ENCODE measurements around the gene DST.

DST gene

DNA sequence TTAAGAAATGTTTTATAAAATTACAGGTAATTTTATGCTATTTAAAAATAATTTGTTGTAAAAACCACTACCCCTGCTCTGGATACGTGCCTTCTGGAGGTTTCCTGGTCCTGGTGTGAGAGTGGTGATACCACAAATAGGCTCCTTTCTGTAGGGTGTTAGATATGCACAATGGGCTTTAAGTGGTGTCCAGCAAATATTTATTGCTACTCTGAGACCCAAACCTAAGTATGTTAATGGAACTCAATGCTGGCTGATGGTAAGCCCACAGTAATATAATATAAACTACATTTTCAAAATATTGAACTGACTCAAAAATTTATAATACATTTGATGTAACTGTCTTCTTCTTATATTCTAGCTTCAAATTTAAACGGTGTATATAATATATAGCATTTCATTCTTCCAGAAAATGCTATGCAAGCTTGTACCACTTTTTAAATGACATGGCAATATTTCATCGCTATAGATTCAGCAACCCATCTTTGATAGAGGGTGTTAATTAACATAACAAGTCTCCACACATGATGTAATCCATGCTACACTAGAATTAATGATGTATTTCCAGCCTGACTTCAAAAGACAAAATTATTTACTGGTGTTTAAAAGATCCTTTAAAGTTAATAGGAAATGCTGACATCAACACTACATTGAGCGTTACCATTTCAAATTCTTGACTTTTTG lies 161.9 kb downstream of the DST start:
- H3K4me1 ChIP-seq (ENCODE audit: insufficient read depth, low read length, severe bottlenecking), result no peaks in the 10 kb centered on the region
- no peaks in the 10 kb centered on the region for H3K9me3 ChIP-seq (ENCODE audit: low read length)
- H3K36me3 ChIP-seq (ENCODE audit: insufficient read depth, low read length), result no peaks in the 10 kb centered on the region
- no peaks in the 10 kb centered on the region for H3K9me2 ChIP-seq (ENCODE audit: low read depth, low read length)
- no peak overlapping the region for H3K4me3 ChIP-seq (ENCODE audit: low read depth, low read length, poor library complexity, severe bottlenecking)
- H3K4me2 ChIP-seq (ENCODE audit: low read length), result no peak overlapping the region
- H2AFZ ChIP-seq (ENCODE audit: low read length), result no peak overlapping the region
- H4K20me1 ChIP-seq (ENCODE audit: insufficient read depth, low read length), result no peaks in the 10 kb centered on the region
- TF ChIP-seq, protein P1, sequence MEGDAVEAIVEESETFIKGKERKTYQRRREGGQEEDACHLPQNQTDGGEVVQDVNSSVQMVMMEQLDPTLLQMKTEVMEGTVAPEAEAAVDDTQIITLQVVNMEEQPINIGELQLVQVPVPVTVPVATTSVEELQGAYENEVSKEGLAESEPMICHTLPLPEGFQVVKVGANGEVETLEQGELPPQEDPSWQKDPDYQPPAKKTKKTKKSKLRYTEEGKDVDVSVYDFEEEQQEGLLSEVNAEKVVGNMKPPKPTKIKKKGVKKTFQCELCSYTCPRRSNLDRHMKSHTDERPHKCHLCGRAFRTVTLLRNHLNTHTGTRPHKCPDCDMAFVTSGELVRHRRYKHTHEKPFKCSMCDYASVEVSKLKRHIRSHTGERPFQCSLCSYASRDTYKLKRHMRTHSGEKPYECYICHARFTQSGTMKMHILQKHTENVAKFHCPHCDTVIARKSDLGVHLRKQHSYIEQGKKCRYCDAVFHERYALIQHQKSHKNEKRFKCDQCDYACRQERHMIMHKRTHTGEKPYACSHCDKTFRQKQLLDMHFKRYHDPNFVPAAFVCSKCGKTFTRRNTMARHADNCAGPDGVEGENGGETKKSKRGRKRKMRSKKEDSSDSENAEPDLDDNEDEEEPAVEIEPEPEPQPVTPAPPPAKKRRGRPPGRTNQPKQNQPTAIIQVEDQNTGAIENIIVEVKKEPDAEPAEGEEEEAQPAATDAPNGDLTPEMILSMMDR (IDR thresholded peaks at IDR 0.05; ENCODE audit: low read length), result no peak
- TF ChIP-seq EZH2 (IDR thresholded peaks at IDR 0.05; ENCODE audit: borderline replicate concordance, low read length), result no peak
- H3K79me2 ChIP-seq (ENCODE audit: insufficient read depth, low read length), result no peaks in the 10 kb centered on the region
- H3K9ac ChIP-seq (ENCODE audit: low read length), result no peak overlapping the region
- no peaks in the 10 kb centered on the region for H3F3A ChIP-seq (ENCODE audit: insufficient read depth, low read length)
- no peak overlapping the region for H3K27ac ChIP-seq (ENCODE audit: low read depth, low read length, poor library complexity, severe bottlenecking)
- no peaks in the 10 kb centered on the region for H3K27me3 ChIP-seq (ENCODE audit: insufficient read depth, low read length)

DNA sequence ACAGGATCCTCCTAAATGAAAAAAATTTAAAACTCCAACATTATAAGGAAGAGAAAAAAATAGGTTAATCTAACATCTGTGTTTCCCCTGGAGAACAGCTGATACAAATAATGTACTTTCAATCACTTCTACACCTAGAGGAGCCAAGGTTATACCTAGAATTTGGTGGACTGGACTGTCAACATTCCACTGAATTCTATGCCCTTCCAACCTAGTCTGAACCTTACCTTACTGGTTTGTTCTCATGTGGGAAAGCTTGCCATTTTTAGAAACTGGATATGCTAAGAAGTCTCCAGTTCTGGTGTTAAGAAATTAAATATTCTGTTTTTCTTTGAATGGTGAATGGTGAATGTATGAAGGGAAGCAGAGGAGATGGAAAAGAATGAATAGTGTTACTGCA lies 162.4 kb downstream of the DST start:
- H3K4me3 ChIP-seq (ENCODE audit: low read depth, low read length, poor library complexity, severe bottlenecking), result no peak overlapping the region
- no peaks in the 10 kb centered on the region for H3K36me3 ChIP-seq (ENCODE audit: insufficient read depth, low read length)
- H3K79me2 ChIP-seq (ENCODE audit: insufficient read depth, low read length), result no peaks in the 10 kb centered on the region
- H3K4me2 ChIP-seq (ENCODE audit: low read length), result no peak overlapping the region
- H3K9me3 ChIP-seq (ENCODE audit: low read length), result no peaks in the 10 kb centered on the region
- H2AFZ ChIP-seq (ENCODE audit: low read length), result no peak overlapping the region
- no peaks in the 10 kb centered on the region for H3K9me2 ChIP-seq (ENCODE audit: low read depth, low read length)
- no peak overlapping the region for H3K27ac ChIP-seq (ENCODE audit: low read depth, low read length, poor library complexity, severe bottlenecking)
- H3K4me1 ChIP-seq (ENCODE audit: insufficient read depth, low read length, severe bottlenecking), result no peaks in the 10 kb centered on the region
- no peak overlapping the region for H3K9ac ChIP-seq (ENCODE audit: low read length)
- H3K27me3 ChIP-seq (ENCODE audit: insufficient read depth, low read length), result no peaks in the 10 kb centered on the region
- no peaks in the 10 kb centered on the region for H3F3A ChIP-seq (ENCODE audit: insufficient read depth, low read length)
- no peak for TF ChIP-seq EZH2 (IDR thresholded peaks at IDR 0.05; ENCODE audit: borderline replicate concordance, low read length)
- TF ChIP-seq, protein P1 (IDR thresholded peaks at IDR 0.05; ENCODE audit: low read length), result no peak
- H4K20me1 ChIP-seq (ENCODE audit: insufficient read depth, low read length), result no peaks in the 10 kb centered on the region

DNA sequence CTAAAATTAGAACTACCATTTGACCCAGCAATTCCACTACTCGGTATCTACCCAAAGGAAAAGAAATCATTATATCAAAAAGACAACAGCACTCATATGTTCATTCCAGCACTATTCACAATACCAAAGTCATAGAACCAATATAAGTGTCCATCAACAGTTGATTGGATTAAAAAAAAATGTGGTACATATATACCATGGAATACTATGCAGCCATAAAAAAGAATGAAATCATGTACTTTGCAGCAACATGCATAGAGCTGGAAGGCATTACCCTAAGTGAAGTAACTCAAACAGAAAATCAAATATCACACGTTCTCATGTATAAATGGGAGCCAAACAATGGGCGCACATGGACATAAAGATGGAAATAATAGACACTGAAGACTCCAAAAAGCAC lies 163.3 kb downstream of the DST start:
- TF ChIP-seq, protein P1 (IDR thresholded peaks at IDR 0.05; ENCODE audit: low read length), result no peak
- no peak for TF ChIP-seq EZH2 (IDR thresholded peaks at IDR 0.05; ENCODE audit: borderline replicate concordance, low read length)
- H3K9me2 ChIP-seq (ENCODE audit: low read depth, low read length), result no peaks in the 10 kb centered on the region
- no peaks in the 10 kb centered on the region for H3K79me2 ChIP-seq (ENCODE audit: insufficient read depth, low read length)
- H3K4me2 ChIP-seq (ENCODE audit: low read length), result no peak overlapping the region
- H3K4me1 ChIP-seq (ENCODE audit: insufficient read depth, low read length, severe bottlenecking), result no peaks in the 10 kb centered on the region
- H3K36me3 ChIP-seq (ENCODE audit: insufficient read depth, low read length), result no peaks in the 10 kb centered on the region
- no peaks in the 10 kb centered on the region for H4K20me1 ChIP-seq (ENCODE audit: insufficient read depth, low read length)
- H3K9ac ChIP-seq (ENCODE audit: low read length), result no peak overlapping the region
- H3K4me3 ChIP-seq (ENCODE audit: low read depth, low read length, poor library complexity, severe bottlenecking), result no peak overlapping the region
- no peaks in the 10 kb centered on the region for H3K27me3 ChIP-seq (ENCODE audit: insufficient read depth, low read length)
- no peaks in the 10 kb centered on the region for H3F3A ChIP-seq (ENCODE audit: insufficient read depth, low read length)
- H2AFZ ChIP-seq (ENCODE audit: low read length), result no peak overlapping the region
- H3K27ac ChIP-seq (ENCODE audit: low read depth, low read length, poor library complexity, severe bottlenecking), result no peak overlapping the region
- H3K9me3 ChIP-seq (ENCODE audit: low read length), result no peaks in the 10 kb centered on the region
